GM23338 (cell line): ENCODE data around the gene KLHL1. TPM values are rescaled to one million over a fixed set of nuclear protein-coding genes. Genes with fewer than 3 reads are reported as not detected.

Experiments used
- ATAC-seq: fragments of 200-7000 bp; cut with Tn5 transposase; 3 replicates; pipeline ENCODE4 v1.9.1; 2020
- DNase-seq: peaks from one replicate; pipeline ENCODE4 v3.0.0-alpha.2; 2015; ENCODE audit warnings: low spot score
- H2AFZ ChIP-seq: fragments of 200-600 bp; sonication (generic); 2 replicates; pipeline ENCODE4 v1.8.0; 2016; ENCODE audit warnings: antibody characterized with exemption, mild to moderate bottlenecking, moderate library complexity
- H3F3A ChIP-seq: fragments of 200-600 bp; sonication (generic); replicated peaks from 2 replicates; pipeline ENCODE4 v1.8.0; 2017; ENCODE audit warnings: antibody characterized with exemption, mixed run types, low read depth
- H3K27ac ChIP-seq: fragments of 200-600 bp; sonication (generic); 2 replicates; pipeline ENCODE4 v1.6.1; 2016; ENCODE audit warnings: low read depth
- H3K27me3 ChIP-seq: fragments of 200-600 bp; sonication (generic); 2 replicates; pipeline ENCODE4 v1.8.0; 2016; ENCODE audit warnings: mild to moderate bottlenecking, mixed run types, moderate library complexity; ENCODE audit not compliant: insufficient read depth
- H3K36me3 ChIP-seq: fragments of 200-600 bp; sonication (generic); 2 replicates; pipeline ENCODE4 v1.8.0; 2016; ENCODE audit warnings: mild to moderate bottlenecking; ENCODE audit not compliant: insufficient read depth
- H3K4me1 ChIP-seq: fragments of 200-600 bp; sonication (generic); 2 replicates; pipeline ENCODE4 v1.8.0; 2016; ENCODE audit warnings: mild to moderate bottlenecking, moderate library complexity; ENCODE audit not compliant: insufficient read depth
- H3K4me2 ChIP-seq: fragments of 200-600 bp; sonication (generic); 2 replicates; pipeline ENCODE4 v1.7.1; 2017; ENCODE audit warnings: mixed run types
- H3K4me3 ChIP-seq: fragments of 200-600 bp; sonication (generic); 2 replicates; pipeline ENCODE4 v1.6.1; 2016; ENCODE audit warnings: mixed run types
- H3K79me2 ChIP-seq: fragments of 200-600 bp; sonication (generic); replicated peaks from 2 replicates; pipeline ENCODE4 v1.8.0; 2017; ENCODE audit warnings: mild to moderate bottlenecking; ENCODE audit not compliant: insufficient read depth
- H3K9me2 ChIP-seq: fragments of 200-600 bp; sonication (generic); 2 replicates; pipeline ENCODE4 v1.8.0; 2017; ENCODE audit not compliant: insufficient read depth
- H4K20me1 ChIP-seq: fragments of 200-600 bp; sonication (generic); replicated peaks from 2 replicates; pipeline ENCODE4 v1.8.0; 2017; ENCODE audit warnings: mild to moderate bottlenecking; ENCODE audit not compliant: insufficient read depth
- H3K27ac Mint-ChIP-seq: 2 replicates; pipeline ENCODE4 v1.8.0; 2020; ENCODE audit warnings: inconsistent platforms, mild to moderate bottlenecking, moderate library complexity, mixed read lengths
- H3K27me3 Mint-ChIP-seq: 3 replicates; pipeline ENCODE4 v1.8.0; 2022; ENCODE audit warnings: low read depth, mild to moderate bottlenecking, moderate library complexity, mixed read lengths, inconsistent platforms; ENCODE audit not compliant: insufficient read depth, poor library complexity
- H3K36me3 Mint-ChIP-seq: 3 replicates; pipeline ENCODE4 v1.8.0; 2021; ENCODE audit warnings: low read depth, mild to moderate bottlenecking, inconsistent platforms, moderate library complexity, mixed read lengths
- H3K4me1 Mint-ChIP-seq: 3 replicates; pipeline ENCODE4 v1.8.0; 2020; ENCODE audit warnings: mild to moderate bottlenecking, inconsistent platforms, mixed read lengths
- H3K4me3 Mint-ChIP-seq: 3 replicates; pipeline ENCODE4 v1.8.0; 2021; ENCODE audit warnings: moderate library complexity, mild to moderate bottlenecking, inconsistent platforms, mixed read lengths
- H3K9me3 Mint-ChIP-seq: 3 replicates; pipeline ENCODE4 v1.8.0; 2020; ENCODE audit warnings: moderate library complexity, mild to moderate bottlenecking, inconsistent platforms, mixed read lengths
- CREB1 ChIP-seq: fragments of 250-450 bp; sonication (Bioruptor Pico); IDR thresholded peaks from 2 replicates; pipeline ENCODE4 v1.5.0; 2020; ENCODE audit warnings: low read depth, mild to moderate bottlenecking, moderate library complexity
- EZH2 ChIP-seq: fragments of 200-600 bp; sonication (generic); IDR thresholded peaks from one replicate; pipeline ENCODE4 v1.8.0; 2017; ENCODE audit warnings: antibody characterized with exemption, mild to moderate bottlenecking, low read depth; ENCODE audit not compliant: unreplicated experiment
- EZH2phosphoT487 ChIP-seq: fragments of 200-600 bp; sonication (generic); IDR thresholded peaks from one replicate; pipeline ENCODE4 v1.8.1; 2018; ENCODE audit warnings: antibody characterized with exemption; ENCODE audit not compliant: unreplicated experiment
- JUNB ChIP-seq: IDR thresholded peaks from one replicate; pipeline ENCODE4 v1.6.1; 2016; ENCODE audit warnings: antibody characterized with exemption; ENCODE audit not compliant: unreplicated experiment
- NANOG ChIP-seq: IDR thresholded peaks from 2 replicates; pipeline ENCODE4 v1.6.1; 2016; ENCODE audit warnings: antibody characterized with exemption, borderline replicate concordance
- POLR2AphosphoS5 ChIP-seq: IDR thresholded peaks from 2 replicates; pipeline ENCODE4 v1.6.1; 2016; ENCODE audit warnings: antibody characterized with exemption, low read depth
- STAT1 ChIP-seq: IDR thresholded peaks from one replicate; pipeline ENCODE4 v1.6.1; 2016; ENCODE audit warnings: antibody characterized with exemption; ENCODE audit not compliant: unreplicated experiment
- ZNF114 ChIP-seq: fragments of 250-450 bp; sonication (Bioruptor Pico); IDR thresholded peaks from 2 replicates; pipeline ENCODE4 v1.5.0; 2020; ENCODE audit warnings: mild to moderate bottlenecking, moderate library complexity
- polyA plus RNA-seq: library from polyadenylated mRNA; unstranded; fragments of >200 nt; fragmentation: Nextera tagmentation; extraction: Ambion mirVana; gene quantifications from 2 replicates; pipeline ENCODE4 v1.2.1, GENCODE V29; 2016
- total RNA-seq: library from RNA; depleted of rRNA; stranded (reverse); fragments of >200 nt; shearing (Covaris generic); gene quantifications from 2 replicates; pipeline ENCODE4 v1.2.3, GENCODE V29; 2014
- TF ChIP-seq, protein P1 (sequence below): fragments of 250-450 bp; sonication (Bioruptor Pico); IDR thresholded peaks from 2 replicates; pipeline ENCODE4 v1.5.0; 2020; ENCODE audit warnings: mild to moderate bottlenecking, moderate library complexity
- TF ChIP-seq, protein P2 (sequence below): IDR thresholded peaks from 2 replicates; pipeline ENCODE4 v1.6.1; 2016; ENCODE audit warnings: antibody characterized with exemption
- TF ChIP-seq, protein P3 (sequence below), 2 experiments: fragments of 200-600 bp in 1 of 2; sonication (generic) in 1 of 2; conservative IDR thresholded peaks; 2 replicates each; pipeline versions ENCODE4 v1.5.1 to v1.6.1; 2016 to 2017; ENCODE audit warnings: antibody characterized with exemption in 2 of 2, low read depth in 2 of 2, mild to moderate bottlenecking in 2 of 2, moderate library complexity in 1 of 2

Gene KLHL1
- total and polyA plus RNA-seq, 2 experiments from 2014 or later, result not detected

DNA sequence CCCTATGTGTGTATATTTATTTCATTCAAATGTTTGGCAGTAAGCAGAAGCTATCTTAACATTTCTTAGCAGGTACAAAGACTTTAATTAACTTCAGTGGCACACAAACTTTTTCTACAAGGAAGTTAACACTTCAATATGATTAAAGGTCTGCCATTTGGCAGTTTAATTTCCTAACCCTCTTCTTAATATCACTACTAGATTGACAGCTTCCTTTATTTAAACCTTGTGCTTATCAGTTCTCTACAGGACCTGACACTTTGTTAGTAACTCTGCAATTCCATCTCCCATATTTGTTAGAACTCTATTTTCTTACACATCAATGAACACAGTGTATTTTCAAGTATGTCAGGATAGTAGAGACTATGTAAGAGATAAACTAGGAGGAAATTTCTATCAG is 153.0 kb downstream of the KLHL1 start (continued):
- TF ChIP-seq, protein P1, sequence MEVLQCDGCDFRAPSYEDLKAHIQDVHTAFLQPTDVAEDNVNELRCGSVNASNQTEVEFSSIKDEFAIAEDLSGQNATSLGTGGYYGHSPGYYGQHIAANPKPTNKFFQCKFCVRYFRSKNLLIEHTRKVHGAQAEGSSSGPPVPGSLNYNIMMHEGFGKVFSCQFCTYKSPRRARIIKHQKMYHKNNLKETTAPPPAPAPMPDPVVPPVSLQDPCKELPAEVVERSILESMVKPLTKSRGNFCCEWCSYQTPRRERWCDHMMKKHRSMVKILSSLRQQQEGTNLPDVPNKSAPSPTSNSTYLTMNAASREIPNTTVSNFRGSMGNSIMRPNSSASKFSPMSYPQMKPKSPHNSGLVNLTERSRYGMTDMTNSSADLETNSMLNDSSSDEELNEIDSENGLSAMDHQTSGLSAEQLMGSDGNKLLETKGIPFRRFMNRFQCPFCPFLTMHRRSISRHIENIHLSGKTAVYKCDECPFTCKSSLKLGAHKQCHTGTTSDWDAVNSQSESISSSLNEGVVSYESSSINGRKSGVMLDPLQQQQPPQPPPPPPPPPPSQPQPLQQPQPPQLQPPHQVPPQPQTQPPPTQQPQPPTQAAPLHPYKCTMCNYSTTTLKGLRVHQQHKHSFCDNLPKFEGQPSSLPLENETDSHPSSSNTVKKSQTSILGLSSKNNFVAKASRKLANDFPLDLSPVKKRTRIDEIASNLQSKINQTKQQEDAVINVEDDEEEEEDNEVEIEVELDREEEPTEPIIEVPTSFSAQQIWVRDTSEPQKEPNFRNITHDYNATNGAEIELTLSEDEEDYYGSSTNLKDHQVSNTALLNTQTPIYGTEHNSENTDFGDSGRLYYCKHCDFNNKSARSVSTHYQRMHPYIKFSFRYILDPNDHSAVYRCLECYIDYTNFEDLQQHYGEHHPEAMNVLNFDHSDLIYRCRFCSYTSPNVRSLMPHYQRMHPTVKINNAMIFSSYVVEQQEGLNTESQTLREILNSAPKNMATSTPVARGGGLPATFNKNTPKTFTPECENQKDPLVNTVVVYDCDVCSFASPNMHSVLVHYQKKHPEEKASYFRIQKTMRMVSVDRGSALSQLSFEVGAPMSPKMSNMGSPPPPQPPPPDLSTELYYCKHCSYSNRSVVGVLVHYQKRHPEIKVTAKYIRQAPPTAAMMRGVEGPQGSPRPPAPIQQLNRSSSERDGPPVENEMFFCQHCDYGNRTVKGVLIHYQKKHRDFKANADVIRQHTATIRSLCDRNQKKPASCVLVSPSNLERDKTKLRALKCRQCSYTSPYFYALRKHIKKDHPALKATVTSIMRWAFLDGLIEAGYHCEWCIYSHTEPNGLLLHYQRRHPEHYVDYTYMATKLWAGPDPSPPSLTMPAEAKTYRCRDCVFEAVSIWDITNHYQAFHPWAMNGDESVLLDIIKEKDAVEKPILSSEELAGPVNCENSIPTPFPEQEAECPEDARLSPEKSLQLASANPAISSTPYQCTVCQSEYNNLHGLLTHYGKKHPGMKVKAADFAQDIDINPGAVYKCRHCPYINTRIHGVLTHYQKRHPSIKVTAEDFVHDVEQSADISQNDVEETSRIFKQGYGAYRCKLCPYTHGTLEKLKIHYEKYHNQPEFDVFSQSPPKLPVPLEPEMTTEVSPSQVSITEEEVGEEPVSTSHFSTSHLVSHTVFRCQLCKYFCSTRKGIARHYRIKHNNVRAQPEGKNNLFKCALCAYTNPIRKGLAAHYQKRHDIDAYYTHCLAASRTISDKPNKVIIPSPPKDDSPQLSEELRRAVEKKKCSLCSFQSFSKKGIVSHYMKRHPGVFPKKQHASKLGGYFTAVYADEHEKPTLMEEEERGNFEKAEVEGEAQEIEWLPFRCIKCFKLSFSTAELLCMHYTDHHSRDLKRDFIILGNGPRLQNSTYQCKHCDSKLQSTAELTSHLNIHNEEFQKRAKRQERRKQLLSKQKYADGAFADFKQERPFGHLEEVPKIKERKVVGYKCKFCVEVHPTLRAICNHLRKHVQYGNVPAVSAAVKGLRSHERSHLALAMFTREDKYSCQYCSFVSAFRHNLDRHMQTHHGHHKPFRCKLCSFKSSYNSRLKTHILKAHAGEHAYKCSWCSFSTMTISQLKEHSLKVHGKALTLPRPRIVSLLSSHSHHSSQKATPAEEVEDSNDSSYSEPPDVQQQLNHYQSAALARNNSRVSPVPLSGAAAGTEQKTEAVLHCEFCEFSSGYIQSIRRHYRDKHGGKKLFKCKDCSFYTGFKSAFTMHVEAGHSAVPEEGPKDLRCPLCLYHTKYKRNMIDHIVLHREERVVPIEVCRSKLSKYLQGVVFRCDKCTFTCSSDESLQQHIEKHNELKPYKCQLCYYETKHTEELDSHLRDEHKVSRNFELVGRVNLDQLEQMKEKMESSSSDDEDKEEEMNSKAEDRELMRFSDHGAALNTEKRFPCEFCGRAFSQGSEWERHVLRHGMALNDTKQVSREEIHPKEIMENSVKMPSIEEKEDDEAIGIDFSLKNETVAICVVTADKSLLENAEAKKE (CRISPR knock-in tag), result no peak
- TF ChIP-seq POLR2AphosphoS5, result no peak
- TF ChIP-seq, protein P2, sequence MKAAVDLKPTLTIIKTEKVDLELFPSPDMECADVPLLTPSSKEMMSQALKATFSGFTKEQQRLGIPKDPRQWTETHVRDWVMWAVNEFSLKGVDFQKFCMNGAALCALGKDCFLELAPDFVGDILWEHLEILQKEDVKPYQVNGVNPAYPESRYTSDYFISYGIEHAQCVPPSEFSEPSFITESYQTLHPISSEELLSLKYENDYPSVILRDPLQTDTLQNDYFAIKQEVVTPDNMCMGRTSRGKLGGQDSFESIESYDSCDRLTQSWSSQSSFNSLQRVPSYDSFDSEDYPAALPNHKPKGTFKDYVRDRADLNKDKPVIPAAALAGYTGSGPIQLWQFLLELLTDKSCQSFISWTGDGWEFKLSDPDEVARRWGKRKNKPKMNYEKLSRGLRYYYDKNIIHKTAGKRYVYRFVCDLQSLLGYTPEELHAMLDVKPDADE, result no peak
- no peak for TF ChIP-seq EZH2phosphoT487
- no peak for TF ChIP-seq NANOG
- no peak for TF ChIP-seq CREB1 (CRISPR knock-in tag)
- no peak for TF ChIP-seq JUNB
- no peak for TF ChIP-seq EZH2

DNA sequence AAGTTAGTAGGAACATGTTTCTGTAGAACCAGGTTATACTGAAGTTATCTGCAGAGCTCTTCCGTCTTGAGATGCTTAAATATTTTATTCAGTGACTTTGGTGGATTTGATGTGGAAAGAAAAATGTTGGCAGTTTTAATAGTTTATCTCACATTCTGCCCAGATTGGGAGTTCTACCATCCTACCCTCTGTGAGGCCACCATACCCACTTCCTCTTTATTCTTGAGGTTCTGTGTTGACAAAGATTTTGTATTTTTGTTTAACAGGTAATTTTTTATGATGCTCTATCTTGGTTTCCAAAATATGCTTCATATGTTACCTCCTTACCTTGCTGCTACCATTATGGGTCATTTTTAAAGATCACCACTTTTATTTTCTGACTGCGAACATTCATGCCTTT is 156.8 kb downstream of the KLHL1 start:
- no peak for ATAC-seq
- no peaks in the 10 kb centered on the region for H3F3A ChIP-seq
- Mint-ChIP-seq H3K27ac (no peak overlapping the region), H3K9me3 (no peaks in the 10 kb centered on the region), H3K4me3 (no peak overlapping the region), H3K27me3 (no peaks in the 10 kb centered on the region), H3K36me3 (no peaks in the 10 kb centered on the region), H3K4me1 (no peaks in the 10 kb centered on the region)
- no peaks in the 10 kb centered on the region for H4K20me1 ChIP-seq
- H2AFZ ChIP-seq, result no peak overlapping the region
- TF ChIP-seq ZNF114 (CRISPR knock-in tag) (no peak), STAT1 (no peak), NANOG (no peak), JUNB (no peak), POLR2AphosphoS5 (no peak), EZH2 (no peak)
- TF ChIP-seq, protein P3, sequence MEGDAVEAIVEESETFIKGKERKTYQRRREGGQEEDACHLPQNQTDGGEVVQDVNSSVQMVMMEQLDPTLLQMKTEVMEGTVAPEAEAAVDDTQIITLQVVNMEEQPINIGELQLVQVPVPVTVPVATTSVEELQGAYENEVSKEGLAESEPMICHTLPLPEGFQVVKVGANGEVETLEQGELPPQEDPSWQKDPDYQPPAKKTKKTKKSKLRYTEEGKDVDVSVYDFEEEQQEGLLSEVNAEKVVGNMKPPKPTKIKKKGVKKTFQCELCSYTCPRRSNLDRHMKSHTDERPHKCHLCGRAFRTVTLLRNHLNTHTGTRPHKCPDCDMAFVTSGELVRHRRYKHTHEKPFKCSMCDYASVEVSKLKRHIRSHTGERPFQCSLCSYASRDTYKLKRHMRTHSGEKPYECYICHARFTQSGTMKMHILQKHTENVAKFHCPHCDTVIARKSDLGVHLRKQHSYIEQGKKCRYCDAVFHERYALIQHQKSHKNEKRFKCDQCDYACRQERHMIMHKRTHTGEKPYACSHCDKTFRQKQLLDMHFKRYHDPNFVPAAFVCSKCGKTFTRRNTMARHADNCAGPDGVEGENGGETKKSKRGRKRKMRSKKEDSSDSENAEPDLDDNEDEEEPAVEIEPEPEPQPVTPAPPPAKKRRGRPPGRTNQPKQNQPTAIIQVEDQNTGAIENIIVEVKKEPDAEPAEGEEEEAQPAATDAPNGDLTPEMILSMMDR (conservative IDR thresholded peaks at IDR 0.05; ENCODE audit: low read depth in 2 of 2), result no peak
- TF ChIP-seq, protein P2, result no peak
- no peaks in the 10 kb centered on the region for H3K4me1 ChIP-seq
- no peak overlapping the region for H3K27ac ChIP-seq
- no peak for DNase-seq
- H3K79me2 ChIP-seq, result no peaks in the 10 kb centered on the region
- H3K36me3 ChIP-seq, result no peaks in the 10 kb centered on the region
- H3K4me2 ChIP-seq, result no peak overlapping the region
- no peak overlapping the region for H3K4me3 ChIP-seq
- H3K9me2 ChIP-seq, result no peaks in the 10 kb centered on the region
- H3K27me3 ChIP-seq, result no peaks in the 10 kb centered on the region
